GM19239 (cell line): Measurements from ENCODE around the gene GPC3.

Experiments
- DNase-seq: peaks from one replicate; pipeline ENCODE4 v3.0.0; 2011; ENCODE audit warnings: low spot score; ENCODE audit not compliant: insufficient read length
- FAIRE-seq: peaks from 2 replicates; lab custom pipeline; 2011; peaks lifted over from hg19 to GRCh38; lab: Jason Lieb, UNC

Gene GPC3

DNA sequence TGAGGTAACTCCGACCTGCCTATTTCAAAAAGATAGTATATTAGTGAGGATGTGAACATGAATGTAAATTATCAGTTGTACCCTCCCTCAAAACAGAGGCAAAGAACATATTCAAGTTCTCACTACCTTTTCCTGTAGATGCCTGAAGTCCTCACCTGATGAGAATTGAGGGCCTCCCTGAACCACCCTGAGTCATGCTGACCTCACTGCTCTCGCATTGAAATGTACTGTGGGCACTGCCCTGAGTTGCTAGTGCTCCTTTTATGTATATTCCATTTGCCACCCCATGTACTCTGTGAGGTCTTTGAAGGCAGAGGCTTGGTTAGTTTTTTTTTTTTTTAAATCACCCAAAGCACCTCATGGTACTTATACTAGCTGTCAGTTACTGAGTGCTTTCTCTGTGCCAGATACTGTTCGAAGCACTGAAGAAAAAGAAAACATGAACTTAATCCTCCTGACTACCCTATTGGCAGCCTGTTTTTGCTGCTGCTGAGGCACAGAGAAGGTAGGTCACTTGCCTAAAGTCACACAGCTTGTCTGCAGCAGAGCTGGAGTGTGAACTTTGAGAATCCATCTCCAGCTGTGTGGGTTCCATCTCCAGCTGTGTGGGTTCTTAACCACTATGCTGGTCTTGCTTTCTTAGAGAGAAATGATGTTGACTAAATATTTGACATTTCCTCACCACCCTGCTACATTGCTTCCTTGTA, 317.0 kb downstream of the GPC3 start:
- no peak for FAIRE-seq
- no peak for DNase-seq

DNA sequence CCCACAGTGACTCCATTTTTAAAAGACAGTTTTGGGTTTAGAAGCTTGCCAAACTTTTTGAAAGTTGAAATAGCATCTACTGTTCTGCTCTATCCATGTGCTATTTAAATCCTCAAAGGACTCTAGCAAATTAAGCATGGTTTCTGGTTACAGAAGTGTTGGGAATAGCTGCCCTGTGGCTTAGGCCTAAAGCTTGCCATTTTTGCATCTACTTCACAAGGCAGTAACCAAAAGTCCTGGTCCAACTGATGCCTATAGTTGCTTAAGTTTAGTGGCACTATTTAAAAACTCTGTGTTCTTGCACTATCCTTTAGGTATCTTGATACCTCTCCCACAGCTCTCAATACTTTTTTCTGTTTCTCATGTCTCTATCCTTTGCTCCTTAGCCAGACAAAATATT, 319.1 kb downstream of the GPC3 start:
- no peak for FAIRE-seq
- DNase-seq, result no peak

DNA sequence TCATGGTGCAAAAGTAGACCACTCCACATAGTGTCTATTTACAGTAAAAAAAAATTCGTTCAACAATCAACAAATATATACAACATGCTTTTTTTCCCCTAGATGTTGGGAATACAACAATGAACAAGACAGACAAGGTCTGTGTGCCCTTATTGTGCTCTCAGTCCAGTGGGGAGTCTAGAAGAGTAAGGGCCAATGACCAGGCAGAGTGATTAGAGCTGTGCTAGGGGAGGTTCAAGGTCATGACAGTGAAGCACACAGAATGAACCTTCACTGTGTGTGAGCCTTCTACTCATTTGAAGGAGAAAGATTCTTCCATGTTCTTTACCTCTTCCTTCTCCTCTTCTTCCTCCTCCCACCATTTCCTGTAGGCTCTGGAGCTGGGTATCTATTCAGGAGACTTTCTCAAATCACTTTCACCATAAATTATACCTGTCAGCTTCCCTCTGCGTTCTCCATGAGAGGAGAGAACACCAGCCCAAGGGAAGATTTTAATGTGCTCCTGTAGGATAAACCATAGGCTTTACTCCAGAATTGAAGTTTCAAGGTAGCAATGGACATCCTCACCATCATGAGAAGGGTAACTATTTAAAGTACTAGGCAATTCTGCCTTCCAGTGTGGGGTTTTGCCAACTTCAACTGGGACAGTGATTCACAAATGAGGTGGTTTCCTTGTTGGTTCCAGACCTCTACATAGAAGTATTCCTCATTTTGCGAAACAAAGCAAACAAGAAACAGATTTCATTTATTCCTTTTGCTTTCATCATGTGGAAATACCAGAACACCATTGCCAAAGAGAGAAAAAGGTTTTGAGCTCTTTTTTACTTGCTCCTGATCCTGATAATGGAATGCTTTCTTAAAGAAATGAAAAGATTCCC, 323.2 kb downstream of the GPC3 start:
- FAIRE-seq, result no peak
- no peak for DNase-seq

DNA sequence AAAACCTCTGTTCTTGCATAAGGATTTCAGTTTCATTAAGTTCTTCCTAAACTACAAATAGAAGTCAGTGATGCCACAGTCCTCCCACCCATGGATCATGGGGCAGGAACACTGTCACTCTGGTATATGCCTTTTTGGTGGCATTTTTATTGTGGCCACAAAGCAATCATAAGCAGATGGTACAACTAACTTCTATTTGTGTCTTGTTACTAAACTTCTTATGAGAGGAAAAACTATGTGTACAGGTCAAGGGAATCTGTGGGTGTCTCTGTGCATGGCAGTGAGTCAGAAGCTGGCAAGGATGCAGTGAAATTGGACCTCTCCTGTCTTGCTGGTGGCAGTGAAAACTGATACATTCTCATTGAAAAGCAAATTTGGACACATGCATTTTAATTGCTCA, 325.1 kb downstream of the GPC3 start:
- FAIRE-seq, result no peak
- DNase-seq, result no peak

DNA sequence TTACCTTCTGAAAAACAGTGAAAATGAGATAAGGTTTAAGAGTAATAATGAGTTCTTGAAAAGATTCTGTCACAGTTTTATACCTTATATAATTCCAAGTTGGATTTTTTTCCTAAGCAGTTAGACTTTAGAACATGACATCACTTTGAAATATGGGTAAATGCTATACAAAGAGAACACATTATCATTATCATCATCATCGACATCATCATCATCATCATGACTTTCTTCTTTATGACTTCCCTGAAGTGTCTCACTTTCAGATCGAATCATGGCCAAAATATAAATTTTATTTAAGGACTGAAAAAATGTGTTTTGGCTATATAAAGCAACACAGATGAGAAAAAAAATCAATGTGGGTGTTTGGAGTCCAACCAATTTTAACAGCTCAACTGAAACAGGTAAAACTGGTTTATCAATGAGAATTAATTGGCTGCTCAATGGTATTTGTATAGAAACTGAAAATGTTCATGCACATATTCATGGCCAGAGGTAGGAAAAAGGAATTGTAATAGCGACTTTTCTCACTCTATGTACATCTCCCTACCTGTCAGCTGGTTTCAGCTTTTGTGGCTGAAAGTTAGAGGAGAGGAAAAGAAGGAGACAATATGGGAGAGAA, 327.0 kb downstream of the GPC3 start:
- FAIRE-seq, result no peak

DNA sequence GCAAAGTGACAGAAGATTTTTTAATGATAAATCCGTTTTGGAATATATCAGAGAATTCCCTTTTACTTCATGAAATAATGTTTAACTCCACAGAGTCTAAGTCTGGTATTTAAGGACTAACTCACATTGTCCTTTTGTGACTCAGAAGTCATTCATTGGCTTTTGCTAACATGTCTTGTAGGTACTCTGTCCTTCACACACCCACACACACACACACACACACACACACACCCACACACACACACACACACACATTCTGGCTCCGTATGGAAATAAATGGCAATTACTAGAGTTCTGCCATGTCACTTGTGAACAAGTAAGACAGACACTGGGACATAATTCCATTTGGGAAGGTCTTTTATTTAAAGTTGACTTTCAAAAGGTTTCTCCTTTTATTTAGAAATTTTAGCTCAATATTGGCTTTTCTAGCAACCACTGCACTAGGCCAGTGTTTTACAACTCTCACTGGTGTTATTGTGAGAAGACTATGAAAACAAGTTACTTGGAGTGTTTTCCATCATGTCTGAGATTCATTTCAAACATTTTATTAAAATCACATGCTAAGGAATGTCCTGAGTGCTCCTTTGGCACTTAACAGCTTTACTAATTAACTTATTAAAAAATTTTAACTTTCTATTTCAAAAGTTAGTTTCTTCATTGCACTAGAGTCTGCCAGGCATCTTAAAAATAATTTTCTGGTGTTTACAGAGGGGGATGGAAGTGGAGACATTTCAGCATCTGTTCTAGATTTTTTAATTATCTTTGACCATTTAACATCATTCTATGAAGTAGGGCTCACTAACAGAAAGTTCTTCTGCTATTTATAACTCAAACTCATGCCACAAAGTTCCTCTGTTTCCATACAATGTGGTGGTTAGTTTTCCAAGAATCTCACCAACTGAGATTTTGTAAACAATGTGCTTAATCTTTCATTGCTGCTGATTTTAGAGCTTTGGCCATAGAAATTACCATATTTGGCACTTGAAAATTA, 329.8 kb downstream of the GPC3 start:
- FAIRE-seq (no peak), DNase-seq (no peak)

More for the DNA sequence above, 327.0 kb downstream of the GPC3 start:
- DNase-seq, result no peak

DNA sequence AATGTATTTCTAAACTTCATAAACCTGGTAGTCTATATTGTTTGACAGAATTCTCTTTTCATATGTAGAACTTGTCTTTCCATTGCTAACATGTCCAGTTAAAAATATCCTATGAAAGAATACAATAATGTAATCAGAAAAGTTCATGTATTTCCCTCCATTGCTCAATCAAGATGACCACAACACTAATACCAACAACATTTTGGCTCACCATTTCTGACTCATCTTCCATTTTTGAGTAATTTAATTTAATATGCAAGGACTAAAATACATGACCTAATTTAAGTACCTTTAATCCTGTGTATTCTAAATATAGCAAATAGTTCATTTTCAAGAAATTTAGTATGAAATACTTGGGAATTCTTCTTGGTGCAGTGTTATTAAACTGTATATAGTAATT, 330.6 kb downstream of the GPC3 start:
- FAIRE-seq (no peak), DNase-seq (no peak)

DNA sequence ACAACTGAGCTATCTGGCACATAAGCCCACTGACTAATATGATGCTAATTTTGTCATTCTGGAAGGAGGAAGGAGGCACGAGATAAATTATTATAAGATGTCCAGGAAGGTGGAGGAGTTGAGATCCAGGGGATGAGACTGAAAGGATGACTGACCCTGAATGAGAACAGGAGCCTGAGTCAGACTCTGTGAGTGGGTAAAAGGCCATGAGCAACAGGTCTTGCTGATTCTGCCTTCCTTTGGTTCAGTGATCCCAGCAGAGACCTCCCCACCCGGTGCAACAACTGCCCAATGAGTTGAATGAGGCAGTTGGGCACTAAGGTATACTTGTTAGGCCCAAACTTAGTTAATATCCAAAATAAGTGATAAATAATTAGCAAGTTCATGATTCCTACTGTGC, 332.0 kb downstream of the GPC3 start:
- DNase-seq (no peak), FAIRE-seq (no peak)

DNA sequence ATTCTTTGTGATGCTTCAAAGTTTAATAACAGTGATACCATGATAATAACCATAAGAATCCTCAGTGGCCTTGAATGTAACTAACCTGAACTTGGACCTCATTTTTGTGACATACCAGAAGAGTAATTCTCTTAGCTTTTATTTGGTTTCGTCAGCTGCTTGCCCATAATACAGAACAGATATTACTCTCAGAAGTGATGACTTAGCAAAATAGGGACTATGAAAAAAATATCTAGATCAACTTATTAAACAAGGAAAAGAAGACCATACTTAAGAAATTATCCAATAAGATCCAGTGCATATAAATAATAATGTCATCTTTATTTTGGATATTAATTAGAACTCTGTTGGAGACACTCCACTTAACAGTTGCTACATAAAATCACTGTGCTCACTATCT, 333.2 kb downstream of the GPC3 start:
- FAIRE-seq (no peak), DNase-seq (no peak)

DNA sequence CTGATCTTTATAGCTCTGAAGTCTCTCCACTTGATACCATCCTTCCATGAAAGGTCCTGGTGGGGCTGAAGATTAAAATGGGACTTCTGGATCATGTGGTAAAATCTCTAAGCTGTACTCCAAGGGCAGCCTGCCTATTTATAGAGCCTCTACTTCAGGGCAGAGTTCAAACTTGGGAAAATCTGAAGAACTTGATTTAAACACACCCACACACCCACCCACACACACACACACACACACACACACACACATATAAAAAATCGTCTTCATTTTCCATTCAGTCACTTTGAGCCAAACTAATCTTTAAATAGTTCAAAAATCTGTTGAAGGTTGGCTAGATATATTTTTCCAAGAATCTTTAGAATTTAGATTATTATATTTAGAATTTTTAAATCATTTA, 335.2 kb downstream of the GPC3 start:
- no peak for DNase-seq
- FAIRE-seq, result no peak

DNA sequence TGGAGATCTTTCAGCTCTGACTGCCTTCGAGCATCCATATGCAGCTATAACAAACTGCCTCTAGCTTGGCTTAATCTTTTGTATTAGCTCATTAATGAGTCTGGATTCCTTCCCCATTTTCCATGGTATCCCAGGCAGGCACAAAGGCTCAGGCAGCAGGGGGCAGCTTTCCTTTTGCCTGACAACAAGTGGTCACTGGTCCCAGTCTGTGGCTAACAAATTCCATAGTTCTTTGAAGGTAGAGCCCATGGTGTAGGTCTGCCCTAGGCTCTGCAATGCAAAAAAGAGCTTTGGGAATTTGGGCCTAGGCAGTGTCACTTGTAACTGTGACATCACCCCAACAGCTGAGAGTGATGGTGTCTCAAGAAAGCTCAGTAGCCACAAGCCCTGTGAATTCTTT, 335.7 kb downstream of the GPC3 start:
- DNase-seq (no peak), FAIRE-seq (no peak)

DNA sequence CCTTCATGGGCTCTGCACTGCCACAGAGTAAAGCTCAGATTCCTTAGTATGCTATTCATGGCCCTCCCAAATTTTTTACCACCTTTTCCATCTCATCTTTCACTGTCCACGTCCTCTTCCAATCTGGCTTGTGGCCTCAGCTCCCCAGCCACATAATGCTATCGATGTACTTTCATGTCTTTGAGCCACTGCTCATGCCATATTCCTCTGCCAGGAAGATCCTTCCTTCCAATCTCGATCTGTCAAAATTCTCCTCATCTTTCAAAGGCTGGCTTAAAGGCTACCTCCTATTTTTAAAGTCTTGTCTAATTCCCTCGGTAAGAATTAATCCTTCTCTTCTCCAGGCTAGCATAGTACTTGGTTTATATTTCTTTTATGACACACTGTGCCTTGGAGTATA, 336.8 kb downstream of the GPC3 start:
- FAIRE-seq, result no peak

DNA sequence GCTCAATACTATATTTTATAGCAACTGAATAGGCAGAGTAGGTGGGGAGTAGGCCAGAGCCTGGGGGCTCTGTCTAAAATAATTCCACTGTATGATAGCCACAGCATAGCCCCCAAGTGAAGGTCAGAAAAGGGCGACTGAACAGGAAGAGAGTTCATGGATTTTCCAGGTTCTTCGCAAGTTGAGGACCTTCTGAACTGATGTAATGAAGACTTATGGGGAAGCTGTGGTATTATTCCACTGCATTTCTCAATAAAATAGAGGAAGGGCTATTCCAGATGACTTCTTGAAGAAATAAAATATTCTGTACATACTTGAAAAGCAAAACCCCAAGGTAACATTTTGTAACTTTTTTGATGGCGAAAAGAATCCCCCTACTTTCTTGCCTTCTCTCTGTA, 338.7 kb downstream of the GPC3 start:
- no peak for DNase-seq
- FAIRE-seq, result no peak

More for the DNA sequence above, 336.8 kb downstream of the GPC3 start:
- no peak for DNase-seq

DNA sequence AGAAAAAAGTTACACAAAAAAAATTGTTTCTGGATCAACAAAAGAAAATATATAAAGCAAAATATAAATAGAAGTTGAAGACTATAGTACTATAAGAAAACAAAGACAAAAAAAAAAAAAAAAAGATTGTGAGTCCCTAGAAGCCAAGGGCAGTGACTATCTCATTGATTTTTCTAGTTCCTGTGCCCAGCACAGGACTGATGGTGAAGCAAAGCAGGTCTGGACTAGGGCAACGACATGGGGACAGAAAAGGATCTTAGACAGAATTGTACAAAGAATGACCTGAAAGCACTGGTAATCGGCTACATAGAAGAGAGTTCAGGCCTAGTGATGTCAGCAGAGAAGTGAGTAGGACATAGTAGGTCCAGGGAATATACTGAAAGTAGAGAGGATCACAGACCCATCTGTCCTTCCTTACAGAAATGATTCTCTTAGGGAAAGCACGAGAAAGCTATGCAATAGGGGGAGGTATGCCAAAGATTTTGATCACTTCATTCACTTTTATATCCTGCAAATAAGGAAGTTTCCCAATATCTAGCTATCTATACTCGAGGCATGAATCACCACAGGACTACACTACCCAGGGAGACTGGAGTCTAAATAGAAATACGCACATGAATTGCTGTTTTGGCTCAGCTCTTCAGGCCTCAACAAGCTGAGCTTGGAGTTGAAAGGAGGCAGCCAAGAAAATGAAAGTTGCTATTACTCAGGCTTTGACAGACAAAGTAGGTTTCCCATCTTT, 339.2 kb downstream of the GPC3 start:
- FAIRE-seq, result no peak

DNA sequence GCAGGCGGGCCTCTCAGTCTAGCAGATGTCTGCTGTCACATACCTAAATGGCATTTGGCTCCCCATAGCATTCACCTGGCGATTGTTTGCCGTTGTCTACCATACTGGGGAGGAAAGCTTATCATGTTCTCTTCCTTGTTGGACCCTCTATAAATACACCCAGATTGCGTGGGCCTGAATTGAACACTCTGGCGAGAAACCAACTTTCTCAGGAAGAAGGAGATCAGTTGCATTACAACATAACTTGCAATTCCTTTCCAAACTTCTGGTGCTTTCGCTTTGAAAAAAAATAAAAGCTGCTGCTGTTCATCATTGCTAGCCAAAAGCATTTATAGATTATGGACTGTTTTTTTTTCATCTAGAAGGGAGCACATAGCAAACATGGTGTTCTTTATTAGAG, 340.1 kb downstream of the GPC3 start:
- no peak for FAIRE-seq

More for the DNA sequence above, 339.2 kb downstream of the GPC3 start:
- DNase-seq, result no peak

DNA sequence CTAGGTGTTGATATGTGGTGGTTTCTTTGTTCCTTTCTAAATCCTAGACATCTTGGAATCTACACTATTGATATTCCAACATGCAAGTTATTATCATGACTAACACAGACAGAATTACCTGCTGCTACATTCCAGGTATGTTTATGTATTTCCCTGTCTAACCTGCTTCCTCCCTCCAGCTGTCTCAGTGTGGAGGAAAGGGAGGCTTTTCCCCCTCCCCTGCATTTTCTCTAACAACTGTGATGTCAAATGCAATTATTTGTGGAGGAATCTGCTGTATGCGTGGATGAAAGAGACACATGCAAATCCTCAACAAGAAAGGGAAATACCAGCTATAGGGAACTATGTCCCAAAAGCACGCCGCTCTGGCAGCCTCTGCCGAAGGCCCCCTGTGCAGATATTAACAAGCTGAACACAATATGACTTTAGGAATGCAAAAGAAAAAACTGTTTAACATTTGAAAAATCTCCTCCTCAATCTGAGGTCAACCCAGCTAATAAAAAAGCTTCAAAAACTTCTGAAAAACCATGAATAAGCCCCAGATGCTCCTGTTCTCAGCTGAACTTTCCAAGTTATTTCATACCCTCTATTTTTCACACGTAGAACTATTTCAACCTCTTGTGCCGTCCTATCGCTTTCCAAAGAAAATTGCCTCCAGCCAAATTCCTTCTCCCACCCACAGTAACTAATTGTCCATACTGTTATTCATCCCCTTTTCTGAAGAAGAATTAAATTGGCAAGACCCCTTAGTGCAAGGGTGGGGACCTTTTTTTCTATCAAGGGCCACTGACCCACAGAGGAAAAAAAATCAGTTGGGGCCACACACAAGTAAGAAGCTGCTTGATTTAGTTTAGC, 345.0 kb downstream of the GPC3 start:
- FAIRE-seq (no peak), DNase-seq (no peak)

More for the DNA sequence above, 340.1 kb downstream of the GPC3 start:
- DNase-seq, result no peak

DNA sequence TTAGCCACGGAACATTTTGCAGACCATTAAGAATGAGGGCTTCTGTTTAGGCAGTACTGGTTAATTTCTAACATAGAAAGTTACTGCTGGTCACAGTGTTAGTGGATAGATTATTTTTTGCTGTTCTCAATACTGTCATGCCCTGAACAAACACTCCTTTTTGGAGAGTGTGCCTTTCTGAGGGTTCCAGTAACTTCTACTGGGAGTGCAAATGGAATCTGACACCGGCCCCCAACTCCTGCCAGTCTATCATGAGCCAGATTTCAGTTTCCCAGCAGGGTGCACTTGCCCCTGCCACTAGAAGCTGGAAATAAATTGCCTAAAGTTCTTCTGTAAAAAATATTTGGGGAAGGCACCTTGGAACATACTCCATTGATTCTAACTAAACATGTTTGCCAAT, 345.7 kb downstream of the GPC3 start:
- no peak for DNase-seq

DNA sequence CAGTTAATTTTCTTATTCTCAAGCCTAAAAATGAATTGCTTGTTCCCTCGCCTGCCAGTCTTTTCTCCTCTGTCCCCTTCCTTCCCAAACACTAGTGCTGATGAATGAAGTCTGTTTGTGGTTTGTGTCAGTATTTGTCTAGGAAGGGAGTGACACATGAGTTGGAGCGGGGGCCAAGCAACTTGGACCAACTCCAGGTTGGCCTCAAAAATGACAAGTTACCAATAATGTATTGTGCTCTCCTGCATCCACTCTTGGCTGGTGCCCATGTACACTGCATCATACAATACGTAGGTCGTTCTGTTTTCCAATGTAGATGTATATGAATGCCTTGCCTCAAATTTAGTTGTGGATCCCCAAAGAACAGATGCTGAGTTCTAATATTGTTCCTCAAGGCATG, 347.1 kb downstream of the GPC3 start:
- DNase-seq (no peak), FAIRE-seq (no peak)

More for the DNA sequence above, 345.7 kb downstream of the GPC3 start:
- no peak for FAIRE-seq
